Frontal cortex (tissue), 4 donors: ENCODE measurements around the gene USP51. TPM values are rescaled to one million over a fixed set of nuclear protein-coding genes. Genes with fewer than 3 reads are reported as not detected.
"Not testable (repeated sequence)": the region's sequence is repeated elsewhere in the genome, so short reads cannot be mapped to it uniquely, and the experiment has no call there.

Source experiments
- DNase-seq, 2 donors: peaks; one replicate each; pipeline ENCODE4 v3.0.0; 2012; ENCODE audit warnings: low spot score in 2 of 2
- FAIRE-seq: peaks from 2 replicates; lab custom pipeline; 2012; peaks lifted over from hg19 to GRCh38; lab: Jason Lieb, UNC
- total RNA-seq: library from RNA; depleted of rRNA; stranded (reverse); fragments of >200 nt; gene quantifications from one replicate; pipeline ENCODE4 v1.2.3, GENCODE V29; 2014
- donor health status: control.
- donor health status: control.
- donor health status: control.

USP51 gene
- 4.5 TPM for total RNA-seq

GRCh38 chrX:55489314-55490009, at the start of gene USP51:
USP51 (minus strand) TSS chrX:55489848; CDS start chrX:55488939, 909 bp downstream.
- DNase-seq (peak in 1 of 2 donors; percentile 38), FAIRE-seq (no peak)

- FAIRE-seq (no peak), DNase-seq (no peak)
Measured at GRCh38 chrX:55524487-55524886, 34.8 kb upstream of the USP51 start.

GRCh38 chrX:55523356-55523755, 33.7 kb upstream of the USP51 start:
- FAIRE-seq, result no peak
- no peak for DNase-seq

- FAIRE-seq, result no peak
- no peak for DNase-seq
Measured at GRCh38 chrX:55522596-55523276, 33.1 kb upstream of the USP51 start.

- DNase-seq (no peak), FAIRE-seq (no peak)
Measured at GRCh38 chrX:55521687-55522086, 32.0 kb upstream of the USP51 start.

- FAIRE-seq, DNase-seq: not testable (repeated sequence)
Measured at GRCh38 chrX:55516794-55517481, 27.3 kb upstream of the USP51 start.

GRCh38 chrX:55513045-55513737, 23.5 kb upstream of the USP51 start:
- not testable (repeated sequence) for DNase-seq, FAIRE-seq

GRCh38 chrX:55508410-55509152, 18.9 kb upstream of the USP51 start:
- not testable (repeated sequence) for FAIRE-seq, DNase-seq

GRCh38 chrX:55507699-55508098, 18.1 kb upstream of the USP51 start:
- not testable (repeated sequence) for DNase-seq, FAIRE-seq

- not testable (repeated sequence) for FAIRE-seq, DNase-seq
Measured at GRCh38 chrX:55507010-55507409, 17.4 kb upstream of the USP51 start.

GRCh38 chrX:55490974-55491373, 1.3 kb upstream of the USP51 start:
- FAIRE-seq (no peak), DNase-seq (no peak)

GRCh38 chrX:55490121-55490520, 473 bp upstream of the USP51 start:
- FAIRE-seq, result no peak
- DNase-seq, result no peak

- DNase-seq (peak in 1 of 2 donors; percentile 44), FAIRE-seq (no peak)
Measured at GRCh38 chrX:55488593-55489313, 895 bp downstream of the USP51 start.

GRCh38 chrX:55488006-55488592, 1.5 kb downstream of the USP51 start:
- FAIRE-seq (no peak), DNase-seq (peak in 1 of 2 donors; percentile 51)

- DNase-seq (no peak), FAIRE-seq (no peak)
Measured at GRCh38 chrX:55487143-55487542, 2.5 kb downstream of the USP51 start.

GRCh38 chrX:55486736-55487135, 2.9 kb downstream of the USP51 start:
- peak; percentile 23 for FAIRE-seq
- no peak for DNase-seq

- FAIRE-seq (no peak), DNase-seq (no peak)
Measured at GRCh38 chrX:55484948-55485347, 4.7 kb downstream of the USP51 start.

- FAIRE-seq, result no peak
- DNase-seq, result no peak
Measured at GRCh38 chrX:55480390-55481062, 9.1 kb downstream of the USP51 start.
